Neural cell (in vitro differentiated cells): Measurements from ENCODE around the gene IGSF11. TPM values are rescaled to one million over a fixed set of nuclear protein-coding genes. Genes with fewer than 3 reads are reported as not detected.

Source experiments
- H2AFZ ChIP-seq: fragments of 200-600, 300-800 bp; sonication (generic), shearing (Covaris generic); 2 replicates; pipeline ENCODE4 v1.6.0; 2014; ENCODE audit warnings: low read depth, mild to moderate bottlenecking, antibody characterized with exemption, low read length, moderate library complexity
- H3F3A ChIP-seq: fragments of 200-600 bp; shearing (Covaris generic); 2 replicates; pipeline ENCODE4 v1.6.1; 2016; ENCODE audit warnings: mild to moderate bottlenecking, moderate library complexity, mixed read lengths, antibody characterized with exemption, low read length; ENCODE audit not compliant: insufficient read depth, poor library complexity, severe bottlenecking
- H3K27ac ChIP-seq: fragments of 200-600, 300-800 bp; sonication (generic), shearing (Covaris generic); 2 replicates; pipeline ENCODE4 v1.5.1; 2014; ENCODE audit warnings: mild to moderate bottlenecking, low read length, moderate library complexity
- H3K27me3 ChIP-seq: fragments of 300-800, 200-600 bp; sonication (generic), shearing (Covaris generic); 2 replicates; pipeline ENCODE4 v1.6.0; 2014; ENCODE audit warnings: mild to moderate bottlenecking, low read depth, low read length, moderate library complexity; ENCODE audit not compliant: insufficient read depth
- H3K36me3 ChIP-seq: fragments of 300-800, 200-600 bp; sonication (generic), shearing (Covaris generic); 2 replicates; pipeline ENCODE4 v1.5.1; 2014; ENCODE audit warnings: mild to moderate bottlenecking, antibody characterized with exemption, low read length, moderate library complexity; ENCODE audit not compliant: insufficient read depth
- H3K4me2 ChIP-seq: fragments of 300-800, 200-600 bp; sonication (generic), shearing (Covaris generic); 2 replicates; pipeline ENCODE4 v1.6.0; 2014; ENCODE audit warnings: mild to moderate bottlenecking, low read length
- H3K4me3 ChIP-seq: fragments of 300-800, 200-600 bp; sonication (generic), shearing (Covaris generic); 2 replicates; pipeline ENCODE4 v1.5.1; 2014; ENCODE audit warnings: mild to moderate bottlenecking, low read length, moderate library complexity
- H3K79me2 ChIP-seq: fragments of 200-600 bp; shearing (Covaris generic); replicated peaks from 2 replicates; pipeline ENCODE4 v1.6.0; 2014; ENCODE audit warnings: mild to moderate bottlenecking, low read length, moderate library complexity; ENCODE audit not compliant: insufficient read depth
- H3K9ac ChIP-seq: fragments of 300-800, 200-600 bp; sonication (generic), shearing (Covaris generic); 2 replicates; pipeline ENCODE4 v1.6.1; 2016; ENCODE audit warnings: mild to moderate bottlenecking, low read length, mixed read lengths
- H3K9me2 ChIP-seq: fragments of 200-600 bp; shearing (Covaris generic); 2 replicates; pipeline ENCODE4 v1.6.1; 2016; ENCODE audit warnings: mild to moderate bottlenecking, low read length, mixed read lengths; ENCODE audit not compliant: insufficient read depth
- H3K9me3 ChIP-seq: fragments of 200-600, 300-800 bp; sonication (generic), shearing (Covaris generic); 2 replicates; pipeline ENCODE4 v1.6.1; 2016; ENCODE audit warnings: mild to moderate bottlenecking, mixed run types, low read length, moderate library complexity, mixed read lengths
- H4K20me1 ChIP-seq: fragments of 200-600 bp; shearing (Covaris generic); 2 replicates; pipeline ENCODE4 v1.6.1; 2016; ENCODE audit warnings: mild to moderate bottlenecking, mixed run types; ENCODE audit not compliant: insufficient read depth
- EP300 ChIP-seq: fragments of 450-650 bp; conservative IDR thresholded peaks from 2 replicates; pipeline ENCODE4 v1.6.1; 2014; ENCODE audit warnings: antibody characterized with exemption, mild to moderate bottlenecking, moderate library complexity; ENCODE audit not compliant: poor library complexity, severe bottlenecking
- EZH2 ChIP-seq: fragments of 200-600, 300-800 bp; shearing (Covaris generic), sonication (generic); IDR thresholded peaks from 2 replicates; pipeline ENCODE4 v1.6.1; 2014; ENCODE audit warnings: antibody characterized with exemption, low read length, borderline replicate concordance, mild to moderate bottlenecking; ENCODE audit not compliant: insufficient read depth, poor library complexity, severe bottlenecking
- MXI1 ChIP-seq: fragments of 450-650 bp; conservative IDR thresholded peaks from 2 replicates; pipeline ENCODE4 v1.6.1; 2014; ENCODE audit warnings: antibody characterized with exemption, mild to moderate bottlenecking; ENCODE audit not compliant: poor library complexity, severe bottlenecking
- POLR2AphosphoS5 ChIP-seq: IDR thresholded peaks from 2 replicates; pipeline ENCODE4 v1.6.1; 2012
- RAD21 ChIP-seq: fragments of 450-650 bp; conservative IDR thresholded peaks from 2 replicates; pipeline ENCODE4 v1.6.1; 2014; ENCODE audit warnings: antibody characterized with exemption, mild to moderate bottlenecking, moderate library complexity
- SMC3 ChIP-seq: fragments of 450-650 bp; conservative IDR thresholded peaks from 2 replicates; pipeline ENCODE4 v1.6.1; 2014; ENCODE audit warnings: antibody characterized with exemption, mild to moderate bottlenecking, moderate library complexity; ENCODE audit not compliant: poor library complexity
- TAF1 ChIP-seq: IDR thresholded peaks from 2 replicates; pipeline ENCODE4 v1.6.1; 2012; ENCODE audit warnings: low read depth
- polyA plus RNA-seq: library from polyadenylated mRNA; depleted of rRNA; stranded (reverse); fragments of >200 nt; gene quantifications from 2 replicates; pipeline ENCODE4 v1.2.3, GENCODE V29; 2014
- TF ChIP-seq, protein P1 (sequence below): IDR thresholded peaks from 2 replicates; pipeline ENCODE4 v1.6.1; 2012; ENCODE audit warnings: borderline replicate concordance
- TF ChIP-seq, protein P2 (sequence below): fragments of 450-650 bp; IDR thresholded peaks from 2 replicates; pipeline ENCODE4 v1.5.1; 2014; ENCODE audit warnings: antibody characterized with exemption, mild to moderate bottlenecking, moderate library complexity; ENCODE audit not compliant: poor library complexity, severe bottlenecking

Gene IGSF11
- polyA plus RNA-seq, 1 donor from 2014 or later, result 1.2 TPM

GRCh38 chr3:119033393-119034255 lies 1.0 kb downstream of the IGSF11 start:
- Histone ChIP-seq H3K27me3 (peaks cover 25% of the 10 kb centered on the region), H3K9ac (no peak overlapping the region), H2AFZ (no peak overlapping the region), H3K4me3 (peak overlapping the region; percentile 86), H3K36me3 (no peaks in the 10 kb centered on the region), H4K20me1 (no peaks in the 10 kb centered on the region), H3K79me2 (no peaks in the 10 kb centered on the region), H3K27ac (no peak overlapping the region), H3K4me2 (peak overlapping the region; percentile 61), H3K9me3 (no peaks in the 10 kb centered on the region), H3F3A (no peaks in the 10 kb centered on the region), H3K9me2 (no peaks in the 10 kb centered on the region)
- TF ChIP-seq, protein P1, sequence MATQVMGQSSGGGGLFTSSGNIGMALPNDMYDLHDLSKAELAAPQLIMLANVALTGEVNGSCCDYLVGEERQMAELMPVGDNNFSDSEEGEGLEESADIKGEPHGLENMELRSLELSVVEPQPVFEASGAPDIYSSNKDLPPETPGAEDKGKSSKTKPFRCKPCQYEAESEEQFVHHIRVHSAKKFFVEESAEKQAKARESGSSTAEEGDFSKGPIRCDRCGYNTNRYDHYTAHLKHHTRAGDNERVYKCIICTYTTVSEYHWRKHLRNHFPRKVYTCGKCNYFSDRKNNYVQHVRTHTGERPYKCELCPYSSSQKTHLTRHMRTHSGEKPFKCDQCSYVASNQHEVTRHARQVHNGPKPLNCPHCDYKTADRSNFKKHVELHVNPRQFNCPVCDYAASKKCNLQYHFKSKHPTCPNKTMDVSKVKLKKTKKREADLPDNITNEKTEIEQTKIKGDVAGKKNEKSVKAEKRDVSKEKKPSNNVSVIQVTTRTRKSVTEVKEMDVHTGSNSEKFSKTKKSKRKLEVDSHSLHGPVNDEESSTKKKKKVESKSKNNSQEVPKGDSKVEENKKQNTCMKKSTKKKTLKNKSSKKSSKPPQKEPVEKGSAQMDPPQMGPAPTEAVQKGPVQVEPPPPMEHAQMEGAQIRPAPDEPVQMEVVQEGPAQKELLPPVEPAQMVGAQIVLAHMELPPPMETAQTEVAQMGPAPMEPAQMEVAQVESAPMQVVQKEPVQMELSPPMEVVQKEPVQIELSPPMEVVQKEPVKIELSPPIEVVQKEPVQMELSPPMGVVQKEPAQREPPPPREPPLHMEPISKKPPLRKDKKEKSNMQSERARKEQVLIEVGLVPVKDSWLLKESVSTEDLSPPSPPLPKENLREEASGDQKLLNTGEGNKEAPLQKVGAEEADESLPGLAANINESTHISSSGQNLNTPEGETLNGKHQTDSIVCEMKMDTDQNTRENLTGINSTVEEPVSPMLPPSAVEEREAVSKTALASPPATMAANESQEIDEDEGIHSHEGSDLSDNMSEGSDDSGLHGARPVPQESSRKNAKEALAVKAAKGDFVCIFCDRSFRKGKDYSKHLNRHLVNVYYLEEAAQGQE, result no peak
- TF ChIP-seq SMC3 (no peak), POLR2AphosphoS5 (no peak), TAF1 (no peak), RAD21 (no peak), MXI1 (no peak)
- TF ChIP-seq, protein P2, sequence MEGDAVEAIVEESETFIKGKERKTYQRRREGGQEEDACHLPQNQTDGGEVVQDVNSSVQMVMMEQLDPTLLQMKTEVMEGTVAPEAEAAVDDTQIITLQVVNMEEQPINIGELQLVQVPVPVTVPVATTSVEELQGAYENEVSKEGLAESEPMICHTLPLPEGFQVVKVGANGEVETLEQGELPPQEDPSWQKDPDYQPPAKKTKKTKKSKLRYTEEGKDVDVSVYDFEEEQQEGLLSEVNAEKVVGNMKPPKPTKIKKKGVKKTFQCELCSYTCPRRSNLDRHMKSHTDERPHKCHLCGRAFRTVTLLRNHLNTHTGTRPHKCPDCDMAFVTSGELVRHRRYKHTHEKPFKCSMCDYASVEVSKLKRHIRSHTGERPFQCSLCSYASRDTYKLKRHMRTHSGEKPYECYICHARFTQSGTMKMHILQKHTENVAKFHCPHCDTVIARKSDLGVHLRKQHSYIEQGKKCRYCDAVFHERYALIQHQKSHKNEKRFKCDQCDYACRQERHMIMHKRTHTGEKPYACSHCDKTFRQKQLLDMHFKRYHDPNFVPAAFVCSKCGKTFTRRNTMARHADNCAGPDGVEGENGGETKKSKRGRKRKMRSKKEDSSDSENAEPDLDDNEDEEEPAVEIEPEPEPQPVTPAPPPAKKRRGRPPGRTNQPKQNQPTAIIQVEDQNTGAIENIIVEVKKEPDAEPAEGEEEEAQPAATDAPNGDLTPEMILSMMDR, result no peak

- Histone ChIP-seq H3K9me3 (no peaks in the 10 kb centered on the region), H2AFZ (no peak overlapping the region)
These were observed 9.4 kb downstream of the IGSF11 start for GRCh38 chr3:119025171-119025795.

More at GRCh38 chr3:119025171-119025795, 9.4 kb downstream of the IGSF11 start:
- no peaks in the 10 kb centered on the region for H3K36me3 ChIP-seq
- H3K4me2 ChIP-seq, result no peak overlapping the region
- TF ChIP-seq SMC3, result no peak
- no peak for TF ChIP-seq EP300
- no peak for TF ChIP-seq RAD21
- TF ChIP-seq, protein P1, result no peak
- TF ChIP-seq, protein P2, result no peak
- no peak for TF ChIP-seq TAF1
- TF ChIP-seq POLR2AphosphoS5, result no peak
- TF ChIP-seq EZH2, result no peak
- no peak for TF ChIP-seq MXI1
- no peak overlapping the region for H3K4me3 ChIP-seq
- H3K27ac ChIP-seq, result no peak overlapping the region
- no peaks in the 10 kb centered on the region for H3K9me2 ChIP-seq
- no peaks in the 10 kb centered on the region for H3F3A ChIP-seq
- H3K79me2 ChIP-seq, result no peaks in the 10 kb centered on the region
- no peaks in the 10 kb centered on the region for H4K20me1 ChIP-seq
- H3K27me3 ChIP-seq, result no peaks in the 10 kb centered on the region
- H3K9ac ChIP-seq, result no peak overlapping the region
